Inflammatory macrophage treated with lipopolysaccharide for 4 hours (primary cell): ENCODE measurements around the gene ANP32E.
A peak's percentile ranks its signal among the peaks of the same experiment; 100 is the strongest.
"Not testable (repeated sequence)": the region's sequence is repeated elsewhere in the genome, so short reads cannot be mapped to it uniquely, and the experiment has no call there.

Experiments
- DNase-seq: peaks from one replicate; pipeline ENCODE4 v3.0.0-alpha.2; 2020

Gene ANP32E

DNA sequence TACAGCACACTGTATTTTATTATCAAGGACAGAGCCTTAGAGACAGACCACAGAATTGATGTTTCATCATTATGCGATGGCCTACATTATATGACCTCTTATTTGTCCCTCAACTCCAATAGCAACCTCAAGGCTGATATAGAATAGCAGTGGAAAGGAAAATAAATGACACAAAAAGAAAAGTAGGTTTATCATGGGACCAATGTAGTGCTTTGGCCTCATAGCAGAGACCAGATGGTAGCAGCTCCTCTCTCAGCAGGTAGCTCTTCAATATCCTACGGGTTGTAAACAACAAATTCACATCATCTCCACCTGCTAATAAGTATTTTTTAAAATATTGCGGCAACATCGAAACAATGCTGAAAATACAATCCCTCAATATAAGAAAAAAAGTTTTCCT, 25.2 kb downstream of the ANP32E start:
- DNase-seq: no peak

DNA sequence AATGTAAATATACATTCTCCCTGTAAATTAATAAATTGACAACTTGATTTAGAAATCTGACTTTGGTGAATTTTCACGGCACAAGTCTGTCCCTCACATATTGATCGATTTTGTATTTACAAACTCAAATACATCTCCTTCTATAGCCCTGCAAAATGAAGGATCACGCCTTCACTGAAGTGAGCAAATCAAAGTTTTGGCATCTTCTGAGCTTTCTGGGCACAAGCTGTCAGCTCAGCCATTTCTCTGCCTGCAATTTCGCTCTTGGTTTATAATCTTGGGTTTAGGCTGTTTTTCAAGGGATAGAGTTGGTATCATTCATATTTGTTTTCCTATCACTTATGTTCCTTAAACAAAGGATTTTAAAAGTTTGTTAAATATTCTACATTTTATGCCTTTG, 25.8 kb downstream of the ANP32E start:
- DNase-seq: no peak

DNA sequence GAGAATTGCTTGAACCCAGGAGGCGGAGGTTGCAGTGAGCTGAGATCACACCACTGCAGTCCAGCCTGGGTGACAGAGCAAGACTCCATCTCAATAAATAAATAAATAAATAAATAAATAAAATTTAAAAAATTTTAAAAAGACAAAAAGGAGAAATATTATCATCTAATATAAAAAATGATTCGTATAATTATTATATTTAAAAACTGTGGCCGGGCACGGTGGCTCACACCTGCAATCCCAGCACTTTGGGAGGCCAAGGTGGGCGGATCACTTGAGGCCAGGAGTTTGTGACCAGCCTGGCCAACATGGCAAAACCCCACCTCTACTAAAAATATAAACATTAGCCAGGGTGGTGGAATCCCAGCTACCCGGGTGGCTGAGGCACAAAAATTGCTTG, 27.5 kb downstream of the ANP32E start:
- DNase-seq: not testable (repeated sequence)

DNA sequence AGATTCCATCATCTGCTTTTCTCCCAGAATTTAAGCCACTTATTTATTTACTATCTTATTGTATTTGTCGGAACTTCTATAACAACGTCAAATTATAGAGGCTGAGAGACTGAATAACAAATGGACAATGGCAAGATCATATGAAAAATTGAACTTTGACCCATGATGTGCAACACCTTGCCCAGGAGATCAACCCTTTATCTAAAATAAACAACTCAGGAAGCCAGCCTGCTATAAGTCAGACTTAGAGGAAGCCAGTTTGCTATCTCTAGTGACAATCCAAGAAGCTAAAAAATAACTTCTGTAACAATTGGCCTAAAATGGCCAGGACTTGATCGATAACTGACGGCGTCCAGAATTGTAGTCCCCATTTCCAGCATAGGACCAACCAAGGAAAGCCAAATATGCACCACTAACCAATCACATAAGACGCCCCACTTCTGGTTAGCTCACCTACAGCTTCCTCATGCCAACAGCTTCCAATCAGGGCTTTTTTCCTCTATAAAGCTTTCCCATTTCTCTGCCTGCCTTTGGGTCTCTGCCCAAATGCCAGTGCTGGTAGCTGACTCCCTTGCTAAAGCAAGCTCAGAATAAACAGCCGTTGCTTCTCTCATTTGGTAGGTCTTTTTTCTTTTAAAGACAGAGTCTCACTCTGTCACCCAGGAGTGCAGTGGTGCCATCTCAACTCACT, 28.5 kb downstream of the ANP32E start:
- DNase-seq: no peak

DNA sequence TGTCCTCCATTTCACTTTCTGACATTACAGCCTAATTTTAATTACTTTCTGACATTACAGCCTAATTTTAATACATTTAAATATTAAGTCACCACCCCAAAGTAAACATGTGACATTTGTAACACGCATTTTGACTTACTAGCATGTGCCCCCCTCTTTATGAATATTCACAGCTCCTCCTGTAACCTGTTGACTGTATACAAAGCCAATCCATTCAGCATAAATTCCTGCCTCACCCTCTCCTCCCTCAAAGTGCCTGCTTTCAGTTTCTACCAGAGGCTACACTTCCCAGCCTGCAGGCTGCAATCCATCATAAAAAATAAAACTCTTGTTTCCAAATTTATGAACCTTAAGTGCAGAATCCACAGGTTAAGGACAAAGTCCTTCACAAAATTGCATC, 39.5 kb downstream of the ANP32E start:
- DNase-seq: no peak

DNA sequence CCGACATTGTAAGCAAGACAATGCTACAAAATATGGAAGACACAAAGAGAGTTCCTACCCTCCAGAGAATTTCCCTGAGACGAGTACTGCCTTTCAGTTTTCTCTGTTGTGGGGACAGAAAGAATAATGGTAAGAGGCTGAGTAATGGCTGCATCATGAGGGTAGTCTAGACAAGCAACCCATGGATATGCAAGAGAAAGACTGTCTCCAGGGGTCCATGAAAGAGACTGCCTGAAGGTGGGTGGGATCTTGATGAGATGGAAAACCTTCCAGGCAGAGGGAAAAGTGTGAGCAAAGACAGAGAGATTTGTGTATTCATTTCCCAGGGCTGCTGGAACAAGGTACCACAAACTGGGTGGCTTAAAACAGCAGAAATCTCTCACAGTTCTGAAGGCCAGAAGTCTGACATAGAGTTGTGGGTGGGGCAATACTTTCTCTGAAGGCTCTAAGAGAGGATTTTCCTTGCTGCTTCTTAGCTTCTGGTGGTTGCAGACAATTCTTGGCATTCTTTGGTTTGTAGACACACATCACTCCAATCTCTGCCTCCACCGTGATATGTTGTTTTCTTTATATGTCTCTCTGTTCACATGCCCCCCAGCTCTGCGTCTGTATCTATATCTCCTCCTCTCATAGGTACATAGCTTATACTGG, 41.4 kb downstream of the ANP32E start:
- DNase-seq: no peak

DNA sequence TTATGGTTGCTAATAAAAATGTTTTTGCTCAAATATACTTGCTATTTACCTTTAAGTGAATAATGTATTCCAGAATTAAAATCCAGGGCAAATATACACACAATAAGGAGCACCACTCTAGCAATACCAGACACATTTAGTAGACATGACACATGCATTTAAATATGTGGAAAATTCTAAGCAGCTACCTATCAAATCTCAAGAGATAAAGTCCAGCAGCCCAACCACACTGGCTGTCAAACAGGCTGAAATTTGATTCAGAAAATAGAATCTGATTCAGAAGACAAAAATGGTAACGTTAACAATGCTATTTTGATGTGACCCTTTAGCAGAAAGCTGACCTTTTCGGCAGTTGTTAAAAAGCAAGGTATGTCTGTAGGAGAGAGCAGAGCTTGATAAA, 43.9 kb downstream of the ANP32E start:
- no peak for DNase-seq

DNA sequence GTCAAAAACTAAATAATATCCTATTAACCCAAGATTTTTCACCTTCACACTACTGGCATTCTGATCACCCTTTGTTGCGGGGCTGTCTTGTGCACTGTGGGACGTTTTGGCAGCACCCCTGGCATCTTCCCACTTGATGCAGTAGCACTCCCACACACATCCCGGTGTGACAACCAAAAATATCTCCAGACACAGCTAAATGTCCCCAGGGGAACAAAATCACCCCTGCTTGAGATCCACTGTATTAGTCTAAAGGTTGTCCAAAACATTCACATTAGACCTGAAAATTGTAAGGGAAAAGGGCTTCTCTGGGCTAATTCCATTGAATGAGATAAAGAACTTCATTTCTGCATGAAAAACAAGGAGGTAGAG, 48.4 kb downstream of the ANP32E start:
- no peak for DNase-seq

DNA sequence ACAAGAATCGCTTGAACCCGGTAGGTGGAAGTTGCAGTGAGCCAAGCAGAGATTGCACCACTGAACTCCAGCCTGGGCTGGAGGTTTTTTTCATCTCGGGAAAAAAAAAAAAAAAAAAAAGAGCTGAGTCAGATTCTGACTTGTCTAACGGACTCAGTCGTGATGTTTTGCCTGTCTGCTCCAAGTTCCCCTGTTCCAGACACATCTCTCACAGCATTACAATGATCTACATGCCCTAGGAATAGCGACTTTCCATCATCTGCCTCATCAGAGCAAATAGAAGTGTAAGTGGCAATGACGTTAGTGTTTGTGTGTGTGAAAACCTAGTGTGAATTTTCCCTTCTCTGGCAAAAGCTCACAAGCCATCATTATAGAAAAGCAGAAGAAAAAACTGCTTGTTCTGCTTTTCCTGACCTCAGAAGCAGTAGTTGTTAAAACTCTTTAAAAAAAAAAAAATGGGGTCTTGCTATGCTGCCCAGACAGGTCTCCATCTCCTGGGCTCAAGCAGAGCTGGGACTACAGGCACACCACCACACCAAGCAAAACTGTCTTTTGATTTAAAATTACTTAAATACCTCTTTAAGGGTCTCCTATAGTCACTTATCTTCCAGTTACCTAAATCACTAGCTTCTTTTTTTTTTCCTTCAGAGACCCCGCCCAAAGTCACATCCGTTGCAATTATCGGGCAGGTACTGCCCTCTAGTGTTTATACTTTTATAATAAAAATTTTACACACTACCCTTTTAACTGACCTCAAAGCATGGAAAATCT, 48.9 kb downstream of the ANP32E start:
- peak; percentile 82 for DNase-seq

DNA sequence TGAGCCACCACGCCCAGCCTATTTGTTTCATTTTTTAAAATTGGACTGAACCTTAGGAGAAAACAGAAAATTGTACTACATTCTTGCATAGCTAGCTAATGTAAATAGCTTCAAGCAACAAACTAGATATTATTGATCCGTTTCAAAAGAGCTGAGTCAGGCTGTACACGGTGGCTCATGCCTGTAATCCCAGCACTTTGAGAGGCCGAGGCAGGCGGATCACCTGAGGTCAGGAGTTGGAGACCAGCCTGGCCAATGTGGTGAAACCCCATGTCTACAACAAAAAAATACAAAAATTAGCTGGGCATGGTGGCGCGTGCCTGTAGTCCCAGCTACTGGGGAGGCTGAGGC, 49.5 kb downstream of the ANP32E start:
- DNase-seq: not testable (repeated sequence)

DNA sequence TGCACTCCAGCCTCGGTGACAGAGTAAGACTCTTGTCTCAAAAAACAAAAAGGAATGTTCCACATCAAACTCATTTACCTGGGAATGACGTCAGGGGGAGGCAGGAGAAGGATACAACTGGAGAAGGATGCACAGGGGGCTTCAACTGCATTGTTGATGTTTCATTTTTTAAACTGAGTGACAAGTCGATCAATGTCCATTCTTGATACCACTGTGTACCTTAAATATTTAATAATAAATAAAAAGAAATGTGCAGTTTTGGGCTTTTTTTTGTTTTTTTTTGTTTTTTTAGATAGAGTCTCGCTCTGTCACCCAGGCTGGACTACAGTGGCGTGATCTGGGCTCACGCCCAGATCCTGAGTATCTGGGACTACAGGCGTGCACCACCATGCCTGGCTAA, 50.4 kb downstream of the ANP32E start:
- DNase-seq: no peak

DNA sequence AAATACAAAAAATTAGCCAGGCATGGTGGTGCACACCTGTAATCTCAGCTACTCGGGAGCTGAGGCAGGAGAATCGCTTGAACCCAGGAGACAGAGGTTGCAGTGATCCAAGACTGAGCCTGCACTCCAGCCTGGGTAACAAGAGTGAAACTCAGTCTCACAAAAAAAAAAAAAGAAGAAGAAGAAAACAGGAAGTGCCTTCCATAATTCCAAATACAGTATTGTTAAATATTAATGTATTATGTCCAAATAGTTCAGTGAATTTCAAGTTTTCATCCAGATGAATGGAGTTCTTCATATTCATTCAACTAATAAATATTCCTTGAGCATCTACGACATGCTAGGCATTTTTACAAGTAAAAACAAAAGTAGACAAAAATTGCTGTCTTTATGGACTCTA, 52.9 kb downstream of the ANP32E start:
- peak; percentile 75 for DNase-seq

DNA sequence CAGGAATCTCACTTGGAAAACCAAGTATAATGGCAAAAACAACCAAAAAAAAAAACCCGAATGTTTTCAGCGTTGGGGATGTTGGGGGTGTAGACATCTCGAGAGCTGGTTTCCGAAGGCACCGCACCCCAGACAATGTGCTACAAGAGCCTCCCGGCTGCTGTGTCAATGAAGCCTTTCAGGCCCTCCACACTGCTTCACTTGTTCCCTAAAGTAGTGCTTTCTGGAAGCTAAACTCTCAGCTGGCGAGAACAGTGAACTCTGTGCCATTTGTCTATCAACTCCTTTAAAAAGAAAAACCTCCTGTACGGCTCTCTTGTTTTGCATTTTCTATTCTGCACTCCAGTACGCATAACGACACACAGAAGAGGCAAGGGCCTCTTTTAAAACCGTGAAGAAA, 53.7 kb downstream of the ANP32E start:
- no peak for DNase-seq

DNA sequence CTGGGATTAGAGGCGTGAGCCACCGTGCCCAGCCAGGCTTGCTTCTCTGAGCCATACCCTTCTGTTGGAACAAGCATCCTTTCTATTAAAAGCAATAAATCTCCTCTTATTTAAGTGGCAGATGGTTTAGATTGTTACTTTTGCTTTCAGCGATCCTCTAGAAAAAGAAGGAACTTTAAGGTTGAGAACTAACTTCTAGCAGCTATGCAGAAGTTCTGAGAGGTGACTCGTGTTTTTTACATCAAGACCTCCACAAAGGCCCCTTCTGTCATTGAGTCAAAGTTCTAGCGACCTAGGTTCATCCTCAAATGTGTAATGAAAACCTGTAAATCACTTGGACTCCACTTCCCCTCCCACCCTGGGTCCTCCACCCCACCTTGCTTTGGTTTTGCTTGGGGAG, 55.4 kb downstream of the ANP32E start:
- DNase-seq: peak; percentile 57

DNA sequence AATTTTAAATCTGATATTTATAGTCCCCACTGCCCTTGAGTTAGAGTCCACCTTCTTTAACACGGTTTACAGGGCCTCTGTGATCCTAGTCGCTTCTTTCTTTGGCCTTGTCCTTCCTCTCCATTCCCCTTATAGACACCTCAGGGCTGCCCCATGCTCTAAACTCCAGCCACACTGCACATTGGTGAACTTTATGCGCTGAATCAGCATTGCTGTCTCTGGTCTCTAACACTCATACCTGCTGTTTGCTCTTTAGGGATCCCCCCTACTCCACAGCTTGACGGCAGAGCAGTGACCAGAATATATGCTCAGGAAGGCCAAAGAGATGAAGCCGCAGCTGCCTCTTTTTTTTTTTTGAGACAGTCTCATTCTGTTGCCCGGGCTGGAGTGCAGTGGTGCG, 56.0 kb downstream of the ANP32E start:
- DNase-seq: no peak

DNA sequence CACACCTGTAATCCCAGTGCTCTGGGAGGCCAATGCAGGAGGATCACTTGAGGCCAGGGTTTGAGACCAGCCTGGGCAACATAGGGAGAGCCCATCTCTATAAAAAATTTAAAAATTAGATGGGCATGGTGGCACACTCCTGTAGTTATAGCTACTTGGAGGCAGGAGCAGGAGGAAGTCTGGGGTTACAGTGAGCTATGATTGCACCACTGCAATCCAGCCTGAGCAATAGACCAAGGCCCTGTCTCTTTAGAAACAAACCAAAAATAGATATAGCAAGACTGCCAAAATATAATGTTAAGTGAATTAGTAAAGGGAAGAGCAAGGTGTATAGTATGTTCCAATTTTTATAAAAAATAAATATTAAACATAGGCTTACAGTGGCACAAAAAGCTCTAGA, 57.4 kb downstream of the ANP32E start:
- peak; percentile 66 for DNase-seq

DNA sequence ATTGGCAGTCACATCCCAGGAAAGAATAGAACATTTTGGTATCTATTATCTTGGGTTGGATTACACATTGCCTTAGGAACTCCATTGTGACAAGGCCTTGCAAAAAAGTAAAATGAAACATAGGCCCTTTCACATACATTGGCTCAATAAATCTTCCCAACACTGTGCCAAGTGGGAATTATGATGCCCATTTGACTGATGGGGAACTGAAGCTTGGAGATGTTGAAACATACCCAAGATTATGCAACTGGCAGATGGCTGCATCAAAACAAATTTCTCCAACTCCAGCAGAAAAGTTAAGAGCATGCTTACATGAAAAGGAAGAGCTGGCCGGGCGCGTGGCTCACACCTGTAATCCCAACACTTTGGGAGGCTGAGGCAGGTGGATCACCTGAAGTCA, 59.3 kb downstream of the ANP32E start:
- peak; percentile 84 for DNase-seq

DNA sequence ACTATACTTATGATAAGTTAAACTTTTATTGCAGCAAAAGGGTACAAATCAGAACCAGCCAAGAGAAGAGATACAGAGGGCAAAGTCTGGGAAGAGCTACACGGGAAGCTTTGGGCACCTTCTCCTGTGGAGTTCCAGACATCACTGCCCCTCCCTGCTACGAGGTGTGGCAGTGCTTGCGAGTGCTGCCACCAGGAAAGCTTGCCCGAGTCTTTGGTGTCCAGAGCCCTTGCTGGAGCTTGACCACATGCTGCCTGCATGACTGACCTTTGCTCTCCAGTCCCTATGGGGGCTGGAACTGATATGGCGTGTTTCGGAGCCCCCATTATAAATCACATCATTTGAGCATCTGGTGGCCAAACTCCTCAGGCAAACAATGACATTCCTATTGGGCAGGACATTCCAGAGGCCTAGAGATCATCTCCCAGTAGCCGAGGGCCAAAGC, 62.7 kb downstream of the ANP32E start:
- DNase-seq: no peak

DNA sequence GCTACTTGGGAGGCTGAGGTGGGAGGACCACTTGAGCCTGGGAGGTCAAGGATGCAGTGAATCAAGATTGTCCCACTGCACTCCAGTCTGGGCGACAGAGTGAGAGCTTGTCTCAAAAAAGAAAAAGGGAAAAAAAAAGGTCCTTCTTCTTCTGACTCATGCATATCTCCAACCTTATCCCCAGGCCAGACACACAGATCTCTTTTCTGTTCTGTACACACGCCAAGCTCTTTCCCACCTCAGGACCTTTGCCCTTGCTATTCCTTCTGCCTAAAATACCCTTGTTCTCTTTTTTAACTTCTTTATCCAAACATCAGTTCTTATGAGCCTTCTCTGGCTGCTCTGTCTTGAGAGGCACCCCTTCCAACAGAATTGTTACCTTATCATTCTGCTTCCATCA, 64.1 kb downstream of the ANP32E start:
- no peak for DNase-seq

DNA sequence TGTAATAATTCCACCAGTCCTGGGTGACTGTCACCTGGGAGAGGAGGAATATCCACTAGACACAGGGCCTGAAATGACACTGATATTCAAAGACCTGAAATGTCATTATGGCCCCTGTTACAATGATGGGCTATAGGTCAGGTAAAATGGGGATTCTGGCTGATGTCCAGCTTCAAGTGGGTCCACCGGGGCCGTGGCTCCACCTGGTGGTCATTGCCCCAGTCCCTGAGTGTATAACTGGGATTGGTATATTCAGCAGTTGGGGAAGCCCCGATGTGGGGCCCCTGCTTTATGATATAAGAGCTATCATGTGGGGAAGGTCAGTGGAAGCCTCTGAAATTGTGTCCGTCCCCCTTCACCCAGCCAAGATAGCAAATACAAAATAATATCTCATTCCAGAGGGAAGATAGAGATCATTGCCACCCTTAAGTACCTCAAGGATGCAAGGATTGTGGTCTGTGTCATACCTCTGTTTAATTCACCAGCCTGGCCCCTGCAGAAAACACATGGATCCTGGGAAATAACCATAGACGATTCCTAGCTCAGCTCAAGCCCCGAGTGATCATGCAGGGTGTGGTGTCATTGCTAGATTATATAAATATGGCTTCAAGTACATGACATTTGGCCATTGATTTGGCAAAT, 66.8 kb downstream of the ANP32E start:
- DNase-seq: peak; percentile 68
